MCF 10A (cell line): ENCODE measurements around the gene CD3G. TPM values are rescaled to one million over a fixed set of nuclear protein-coding genes. Genes with fewer than 3 reads are reported as not detected.

Source experiments
- BruUV-seq: library from RNA; stranded (reverse); fragments of 400-500 nt; replicated peaks from 2 replicates; lab custom pipeline; 2021; lab: Mats Ljungman, UMichigan
- CTCF ChIA-PET: fragments of 300-600 bp; sonication (Branson Sonifier 250); formaldehyde crosslinking; extraction: SDS; loops from one replicate; lab custom pipeline; 2021; ENCODE audit warnings: antibody characterized with exemption, inconsistent platforms; lab: Yijun Ruan, JAX
- POLR2A ChIA-PET: fragments of 300-600, 350-650 bp; sonication (Branson Sonifier 250); formaldehyde crosslinking; extraction: SDS; loops from one replicate; lab custom pipeline; 2020; ENCODE audit warnings: antibody characterized with exemption, inconsistent platforms; lab: Yijun Ruan, JAX
- DNase-seq: peaks from one replicate; pipeline ENCODE4 v3.0.0-alpha.2; 2018; ENCODE audit not compliant: unreplicated experiment
- H3K27ac Mint-ChIP-seq: one replicate; pipeline ENCODE4 v1.8.0; 2022; ENCODE audit warnings: mild to moderate bottlenecking, low read depth, mixed read lengths; ENCODE audit not compliant: unreplicated experiment
- H3K27me3 Mint-ChIP-seq: one replicate; pipeline ENCODE4 v1.8.0; 2022; ENCODE audit warnings: mixed read lengths; ENCODE audit not compliant: insufficient read depth, unreplicated experiment
- H3K36me3 Mint-ChIP-seq: one replicate; pipeline ENCODE4 v1.8.0; 2022; ENCODE audit warnings: mild to moderate bottlenecking, moderate library complexity, mixed read lengths; ENCODE audit not compliant: insufficient read depth, unreplicated experiment
- H3K4me1 Mint-ChIP-seq: one replicate; pipeline ENCODE4 v1.8.0; 2022; ENCODE audit warnings: mixed read lengths; ENCODE audit not compliant: insufficient read depth, unreplicated experiment
- H3K4me3 Mint-ChIP-seq: one replicate; pipeline ENCODE4 v1.8.0; 2022; ENCODE audit warnings: mild to moderate bottlenecking, moderate library complexity, mixed read lengths; ENCODE audit not compliant: unreplicated experiment
- H3K9me3 Mint-ChIP-seq: one replicate; pipeline ENCODE4 v1.8.0; 2022; ENCODE audit warnings: mixed read lengths; ENCODE audit not compliant: unreplicated experiment
- CTCF ChIP-seq: fragments of 200-600 bp; IDR thresholded peaks from one replicate; pipeline ENCODE4 v1.8.0; 2022; ENCODE audit warnings: antibody characterized with exemption, mild to moderate bottlenecking; ENCODE audit not compliant: unreplicated experiment
- intact Hi-C: fragments of 100-400 bp; cut with micrococcal nuclease; formaldehyde crosslinking; loops from 2 replicates; pipeline ENCODE4 v1.14.1; 2022
- total RNA-seq: library from RNA; stranded (reverse); gene quantifications from 2 replicates; pipeline ENCODE4 v1.2.3, GENCODE V29; 2022

Gene CD3G
- total RNA-seq, 1 experiment from 2014 or later: not detected

GRCh38 chr11:118380571-118380970 lies 36.4 kb downstream of the CD3G start:
- Mint-ChIP-seq H3K36me3 (peaks cover 98% of the 10 kb centered on the region), H3K9me3 (no peaks in the 10 kb centered on the region), H3K27ac (no peak overlapping the region), H3K4me3 (no peak overlapping the region), H3K4me1 (no peaks in the 10 kb centered on the region), H3K27me3 (no peaks in the 10 kb centered on the region)
- ChIA-PET CTCF (interaction anchor here (0.7 kb wide), 1 partner anchor 106 kb away, joined by 3 read pairs; no protein-coding TSS in a partner anchor), POLR2A (interaction anchor here (1.4 to 1.7 kb wide), 2 partner anchors 18 to 21 kb away, joined by 4 to 5 read pairs; partner anchors contain the start of gene UBE4A)
- no TSS peak for BruUV-seq
- no peak for DNase-seq
- TF ChIP-seq CTCF: no peak
- intact Hi-C loops: no loop called here

- ChIA-PET CTCF (interaction anchor here (0.9 to 1.2 kb wide), 2 partner anchors 30 to 105 kb away, joined by 3 to 4 read pairs; no protein-coding TSS in a partner anchor), POLR2A (no interaction called here)
- Mint-ChIP-seq H3K36me3 (peaks cover 98% of the 10 kb centered on the region), H3K9me3 (no peaks in the 10 kb centered on the region), H3K4me1 (no peaks in the 10 kb centered on the region), H3K27ac (no peak overlapping the region), H3K27me3 (no peaks in the 10 kb centered on the region), H3K4me3 (no peak overlapping the region)
- no peak for TF ChIP-seq CTCF
- BruUV-seq: no TSS peak
- intact Hi-C loops: no loop called here
- no peak for DNase-seq
Measured at GRCh38 chr11:118382954-118383353, 38.8 kb downstream of the CD3G start.

GRCh38 chr11:118383657-118384056 lies 39.5 kb downstream of the CD3G start:
- TF ChIP-seq CTCF: no peak
- Mint-ChIP-seq H3K27ac (no peak overlapping the region), H3K36me3 (peaks cover 98% of the 10 kb centered on the region), H3K4me1 (no peaks in the 10 kb centered on the region), H3K9me3 (no peaks in the 10 kb centered on the region), H3K27me3 (no peaks in the 10 kb centered on the region), H3K4me3 (no peak overlapping the region)
- DNase-seq: no peak
- intact Hi-C loops: no loop called here
- POLR2A ChIA-PET: no interaction called here
- BruUV-seq: no TSS peak
- CTCF ChIA-PET: interaction anchor here (1.2 to 1.3 kb wide), 2 partner anchors 15 to 31 kb away, joined by 3 read pairs; no protein-coding TSS in a partner anchor

- no peaks in the 10 kb centered on the region for H3K9me3 Mint-ChIP-seq
- no peak overlapping the region for H3K27ac Mint-ChIP-seq
- DNase-seq: no peak
- H3K4me1 Mint-ChIP-seq: peaks cover 7% of the 10 kb centered on the region
- intact Hi-C loops: no loop called here
- H3K4me3 Mint-ChIP-seq: no peak overlapping the region
- H3K36me3 Mint-ChIP-seq: peaks cover 72% of the 10 kb centered on the region
- POLR2A ChIA-PET: no interaction called here
- no peak for TF ChIP-seq CTCF
- no TSS peak for BruUV-seq
- no peaks in the 10 kb centered on the region for H3K27me3 Mint-ChIP-seq
- CTCF ChIA-PET: no interaction called here
Measured at GRCh38 chr11:118396097-118396501, 52.0 kb downstream of the CD3G start.
